B cell (primary cell): ENCODE results near the gene ZNF735. TPM values are rescaled to one million over a fixed set of nuclear protein-coding genes. Genes with fewer than 3 reads are reported as not detected.

Source experiments
- ATAC-seq: fragments of 200-7000 bp; cut with Tn5 transposase; one replicate; pipeline ENCODE4 v1.10.0; 2021; ENCODE audit warnings: low read depth, mild to moderate bottlenecking, moderate number of reproducible peaks, moderate library complexity
- CTCF ChIA-PET: fragments of 350-600 bp; sonication (Branson Sonifier 250); formaldehyde crosslinking; loops from one replicate; lab custom pipeline; 2021; ENCODE audit warnings: antibody characterized with exemption, inconsistent platforms; lab: Charles Lee
- POLR2A ChIA-PET: fragments of 350-600 bp; sonication (Branson Sonifier 250); formaldehyde crosslinking; loops from one replicate; lab custom pipeline; 2021; ENCODE audit warnings: antibody characterized with exemption; lab: Charles Lee
- DNase-seq: peaks from one replicate; pipeline ENCODE4 v3.0.0; 2013
- H2AFZ ChIP-seq: 2 replicates; pipeline ENCODE4 v1.6.1; 2012; ENCODE audit warnings: mild to moderate bottlenecking, low read depth, low read length; ENCODE audit not compliant: insufficient read depth, poor library complexity, severe bottlenecking
- H3K27ac ChIP-seq, 2 donors: 1 replicate in 1 of 2; 2 replicates in 1 of 2; pipeline ENCODE4 v1.5.1; 2012 to 2013; ENCODE audit warnings: low read length in 2 of 2, mild to moderate bottlenecking in 2 of 2, moderate library complexity in 1 of 2
- H3K27me3 ChIP-seq, 4 experiments: fragments of 200-600 bp in 1 of 4; sonication (generic) in 1 of 4; replicated peaks in 1 of 4; 1 replicate in 2 of 4; 2 replicates in 2 of 4; pipeline versions ENCODE4 v1.6.1 to v1.7.0; 2013 to 2016; ENCODE audit warnings: low read length in 3 of 4, mild to moderate bottlenecking in 2 of 4, mixed read lengths in 1 of 4, moderate library complexity in 1 of 4; ENCODE audit not compliant: insufficient read depth in 4 of 4, control insufficient read depth in 3 of 4; ENCODE audit errors: control extremely low read depth in 1 of 4
- H3K36me3 ChIP-seq, 2 experiments: replicated peaks in 1 of 2; 1 replicate in 1 of 2; 2 replicates in 1 of 2; pipeline versions ENCODE4 v1.6.1 to v1.7.1; 2013; ENCODE audit warnings: low read length in 1 of 2; ENCODE audit not compliant: insufficient read depth in 2 of 2, control insufficient read depth in 1 of 2; ENCODE audit errors: control extremely low read depth in 1 of 2, extremely low read depth in 1 of 2
- H3K4me1 ChIP-seq, 2 donors: fragments of 200-600 bp in 1 of 2; sonication (generic) in 1 of 2; 1 replicate in 1 of 2; 2 replicates in 1 of 2; pipeline versions ENCODE4 v1.5.1 to v1.6.1; 2013 to 2017; ENCODE audit warnings: low read length in 2 of 2; ENCODE audit not compliant: control insufficient read depth in 2 of 2, insufficient read depth in 2 of 2
- H3K4me2 ChIP-seq: replicated peaks from 2 replicates; pipeline ENCODE3; 2012; ENCODE audit warnings: mild to moderate bottlenecking, low read depth, low read length; ENCODE audit not compliant: poor library complexity, severe bottlenecking
- H3K4me3 ChIP-seq, 5 experiments: fragments of 200-600 bp in 1 of 5; sonication (generic) in 1 of 5; 1 replicate in 3 of 5; 2 replicates in 2 of 5; pipeline versions ENCODE4 v1.5.1 to v1.7.0; 2011 to 2016; ENCODE audit warnings: low read length in 4 of 5, mild to moderate bottlenecking in 4 of 5, low read depth in 2 of 5, control low read depth in 1 of 5, moderate library complexity in 1 of 5; ENCODE audit not compliant: insufficient read depth in 1 of 5; ENCODE audit errors: control extremely low read depth in 1 of 5, extremely low read depth in 1 of 5
- H3K79me2 ChIP-seq: fragments of 200-600 bp; sonication (generic); one replicate; pipeline ENCODE4 v1.6.0; 2016; ENCODE audit warnings: low read length; ENCODE audit not compliant: control insufficient read depth, insufficient read depth
- H3K9ac ChIP-seq: fragments of 200-600 bp; sonication (generic); 2 replicates; pipeline ENCODE4 v1.6.1; 2017; ENCODE audit warnings: mild to moderate bottlenecking, low read length, moderate library complexity
- H3K9me3 ChIP-seq, 3 donors: one replicate each; pipeline versions ENCODE4 v1.6.1 to v1.7.1; 2013; ENCODE audit warnings: low read length in 2 of 3; ENCODE audit not compliant: control insufficient read depth in 2 of 3, insufficient read depth in 1 of 3; ENCODE audit errors: control extremely low read depth in 1 of 3
- H4K20me1 ChIP-seq: 2 replicates; pipeline ENCODE4 v1.6.0; 2012; ENCODE audit warnings: mild to moderate bottlenecking, low read length; ENCODE audit not compliant: insufficient read depth, control insufficient read depth, poor library complexity, severe bottlenecking
- H3K27ac Mint-ChIP-seq: one replicate; pipeline ENCODE4 v1.8.0; 2021; ENCODE audit warnings: mixed read lengths
- H3K27me3 Mint-ChIP-seq: one replicate; pipeline ENCODE4 v1.8.0; 2021; ENCODE audit warnings: mixed read lengths
- H3K4me1 Mint-ChIP-seq: one replicate; pipeline ENCODE4 v1.8.0; 2021; ENCODE audit warnings: mixed read lengths
- H3K4me3 Mint-ChIP-seq: one replicate; pipeline ENCODE4 v1.8.0; 2021; ENCODE audit warnings: mixed read lengths
- H3K9me3 Mint-ChIP-seq: one replicate; pipeline ENCODE4 v1.8.0; 2022; ENCODE audit warnings: mixed read lengths; ENCODE audit not compliant: insufficient read depth
- CTCF ChIP-seq: fragments of 200-600 bp; IDR thresholded peaks from one replicate; pipeline ENCODE4 v1.8.0; 2022; ENCODE audit warnings: antibody characterized with exemption, mild to moderate bottlenecking
- EZH2 ChIP-seq: IDR thresholded peaks from 2 replicates; pipeline ENCODE4 v1.6.1; 2012; ENCODE audit warnings: borderline replicate concordance, low read depth, mild to moderate bottlenecking, moderate library complexity, low read length; ENCODE audit not compliant: insufficient read depth, poor library complexity, severe bottlenecking
- WGBS: methylation state at CpG from one replicate; pipeline ENCODE4 v1.1.5; 2013; ENCODE audit warnings: missing lambda C conversion rate; ENCODE audit not compliant: insufficient coverage; 5-methylcytosine and 5-hydroxymethylcytosine counted together
- intact Hi-C: fragments of 100-400 bp; cut with micrococcal nuclease; formaldehyde crosslinking; loops from one replicate; pipeline ENCODE4 v1.10.0; 2022
- polyA plus RNA-seq: library from polyadenylated mRNA; depleted of rRNA; stranded (reverse); fragments of >200 nt; gene quantifications from 2 replicates; pipeline ENCODE4 v1.2.3, GENCODE V29; 2012
- total RNA-seq, 2 donors: library from RNA; stranded (reverse); fragments of 120-200 nt in 1 of 2; gene quantifications; 1 replicate in 1 of 2; 2 replicates in 1 of 2; pipeline versions ENCODE4 v1.2.3 to v1.2.4, GENCODE V29; 2013 to 2022

The ZNF735 gene
- total and polyA plus RNA-seq, 2 donors (not counting 1 experiment from before 2014, with no cell fraction given) = not detected

- H3K9me3 ChIP-seq = peaks cover 0 to 49% (median 3%) of the 10 kb centered on the region in 3 donors
- H3K9ac ChIP-seq = no peak overlapping the region
- TF ChIP-seq EZH2 (no peak), CTCF (no peak)
- no peak for ATAC-seq
- no peak overlapping the region for H3K27ac Mint-ChIP-seq
- no peaks in the 10 kb centered on the region for H3K27me3 ChIP-seq
- ChIA-PET CTCF (no interaction called here), POLR2A (no interaction called here)
- intact Hi-C loops = no loop called here
- H3K79me2 ChIP-seq = no peaks in the 10 kb centered on the region
- no peak overlapping the region for H3K4me2 ChIP-seq
- H4K20me1 ChIP-seq = no peaks in the 10 kb centered on the region
- H3K27ac ChIP-seq = no peak overlapping the region
- no peak overlapping the region for H3K4me3 ChIP-seq
- 50% methylated on average over 3 of the region's 3 CpGs for WGBS
- no peak for DNase-seq
- H3K9me3 Mint-ChIP-seq = peaks cover 16% of the 10 kb centered on the region
- H2AFZ ChIP-seq = no peak overlapping the region
- no peaks in the 10 kb centered on the region for H3K4me1 Mint-ChIP-seq
- no peaks in the 10 kb centered on the region for H3K36me3 ChIP-seq
- no peaks in the 10 kb centered on the region for H3K4me1 ChIP-seq
- H3K4me3 Mint-ChIP-seq = no peak overlapping the region
- no peaks in the 10 kb centered on the region for H3K27me3 Mint-ChIP-seq
These were observed 19.6 kb upstream of the ZNF735 start for GRCh38 chr7:64187408-64187807.

GRCh38 chr7:64192148-64192704, 14.8 kb upstream of the ZNF735 start:
- Histone ChIP-seq H3K9me3 (peaks cover 0 to 38% (median 7%) of the 10 kb centered on the region in 3 donors), H3K79me2 (no peaks in the 10 kb centered on the region), H4K20me1 (no peaks in the 10 kb centered on the region), H3K4me3 (no peak overlapping the region), H3K36me3 (no peaks in the 10 kb centered on the region), H3K27ac (no peak overlapping the region), H3K27me3 (no peaks in the 10 kb centered on the region), H3K9ac (no peak overlapping the region), H2AFZ (no peak overlapping the region), H3K4me2 (no peak overlapping the region), H3K4me1 (no peaks in the 10 kb centered on the region)
- Mint-ChIP-seq H3K4me1 (no peaks in the 10 kb centered on the region), H3K27ac (no peak overlapping the region), H3K4me3 (no peak overlapping the region), H3K27me3 (no peaks in the 10 kb centered on the region), H3K9me3 (peaks cover 13% of the 10 kb centered on the region)
- WGBS = 94% methylated on average over 24 of the region's 24 CpGs
- ATAC-seq = no peak
- ChIA-PET POLR2A (no interaction called here), CTCF (no interaction called here)
- DNase-seq = no peak
- intact Hi-C loops = no loop called here
- TF ChIP-seq CTCF (no peak), EZH2 (no peak)
